ENCODE data around the gene FAM9C.

FAM9C gene

DNA sequence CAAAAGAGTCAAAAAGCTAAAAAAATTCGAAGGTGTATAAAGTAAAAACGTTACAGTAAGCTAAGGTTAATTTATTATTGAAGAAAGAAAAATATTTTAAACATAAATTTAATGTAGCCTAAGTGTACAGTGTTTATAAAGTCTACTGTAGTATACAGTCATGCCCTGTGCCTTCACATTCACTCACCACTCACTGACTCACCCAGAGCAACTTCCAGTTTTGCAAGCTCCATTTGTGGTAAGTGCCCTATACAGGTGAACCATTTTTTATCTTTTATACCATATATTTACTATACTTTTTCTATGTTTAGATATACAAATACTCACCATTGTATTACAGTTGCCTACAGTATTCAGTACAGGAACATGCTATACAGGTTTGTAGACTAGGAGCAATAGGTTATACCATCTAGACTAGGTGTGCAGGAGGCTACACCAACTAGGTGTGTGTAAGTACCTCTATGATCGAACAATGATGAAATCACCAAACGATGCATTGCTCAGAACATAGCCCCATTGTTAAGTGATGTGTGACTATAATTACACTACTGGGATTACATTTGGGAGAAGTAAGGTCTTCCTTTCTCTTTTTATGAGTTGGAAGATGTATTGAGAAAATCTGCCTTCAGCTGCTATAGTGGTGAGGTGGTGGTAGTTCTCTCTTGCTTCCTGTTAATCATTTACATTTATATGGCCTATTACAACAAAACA is 42.3 kb downstream of the FAM9C start:
- DNase-seq = no peak

DNA sequence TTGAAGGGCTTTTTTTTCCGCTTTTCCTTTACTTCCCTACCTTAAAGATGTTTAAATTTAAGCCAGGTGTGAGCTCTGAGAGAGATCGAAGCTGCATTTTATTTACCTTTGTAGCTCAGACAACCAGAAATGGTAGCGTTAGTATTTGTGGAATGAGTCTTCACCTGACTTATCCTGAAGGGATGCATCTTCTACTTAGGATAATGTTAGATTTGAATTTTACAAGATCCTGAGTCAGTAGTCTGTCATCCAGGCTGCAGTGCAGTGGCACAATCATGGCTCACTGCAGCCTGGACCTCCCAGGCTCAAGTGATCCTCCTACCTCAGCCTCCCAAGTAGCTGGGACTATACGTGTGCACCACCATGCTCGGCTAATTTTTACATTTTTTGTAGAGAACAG is 43.3 kb downstream of the FAM9C start:
- no peak for DNase-seq

DNA sequence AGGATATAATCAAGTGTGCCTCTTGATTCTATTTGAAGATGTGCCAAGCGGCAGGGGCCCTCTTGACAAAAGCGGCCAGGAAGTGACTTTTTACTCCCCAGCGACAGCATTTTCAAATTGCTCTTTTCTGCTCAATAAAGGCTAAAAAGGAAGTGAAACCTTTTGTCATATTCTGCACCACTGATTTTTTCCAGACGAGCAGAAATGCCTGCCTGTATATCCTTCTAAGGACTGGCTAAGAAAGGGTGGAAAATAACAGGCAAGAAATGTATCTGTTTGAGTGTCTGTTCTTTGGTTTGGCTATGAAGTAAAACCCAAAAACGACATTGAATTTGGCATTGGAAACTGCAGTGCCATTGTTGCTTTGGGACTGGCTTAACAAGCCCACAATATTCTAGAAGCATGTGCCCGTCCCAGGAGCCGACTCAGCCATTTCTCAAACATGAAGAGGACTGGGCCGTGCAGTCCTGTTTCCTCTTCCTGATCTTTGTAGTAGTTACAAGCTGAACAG is 44.1 kb downstream of the FAM9C start:
- no peak for DNase-seq

DNA sequence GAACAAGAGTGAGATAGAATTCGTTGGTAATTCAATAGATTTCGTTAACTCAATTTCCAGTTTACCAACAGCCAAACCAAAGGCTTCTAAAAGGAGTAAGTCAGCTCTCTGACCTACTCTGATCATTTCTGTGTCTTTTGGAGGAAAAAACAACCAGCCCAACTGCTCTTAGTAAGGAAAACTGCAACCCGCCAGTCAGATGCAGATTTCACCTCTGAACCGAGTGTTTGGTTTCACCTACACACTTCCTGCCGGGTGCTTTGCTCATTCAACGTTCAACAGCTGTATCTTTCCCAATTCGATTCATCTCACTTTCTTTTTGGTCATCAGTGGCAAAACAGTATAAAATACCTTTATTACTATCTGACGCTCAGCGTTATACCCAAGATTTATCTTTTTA is 45.0 kb downstream of the FAM9C start:
- DNase-seq = no peak

DNA sequence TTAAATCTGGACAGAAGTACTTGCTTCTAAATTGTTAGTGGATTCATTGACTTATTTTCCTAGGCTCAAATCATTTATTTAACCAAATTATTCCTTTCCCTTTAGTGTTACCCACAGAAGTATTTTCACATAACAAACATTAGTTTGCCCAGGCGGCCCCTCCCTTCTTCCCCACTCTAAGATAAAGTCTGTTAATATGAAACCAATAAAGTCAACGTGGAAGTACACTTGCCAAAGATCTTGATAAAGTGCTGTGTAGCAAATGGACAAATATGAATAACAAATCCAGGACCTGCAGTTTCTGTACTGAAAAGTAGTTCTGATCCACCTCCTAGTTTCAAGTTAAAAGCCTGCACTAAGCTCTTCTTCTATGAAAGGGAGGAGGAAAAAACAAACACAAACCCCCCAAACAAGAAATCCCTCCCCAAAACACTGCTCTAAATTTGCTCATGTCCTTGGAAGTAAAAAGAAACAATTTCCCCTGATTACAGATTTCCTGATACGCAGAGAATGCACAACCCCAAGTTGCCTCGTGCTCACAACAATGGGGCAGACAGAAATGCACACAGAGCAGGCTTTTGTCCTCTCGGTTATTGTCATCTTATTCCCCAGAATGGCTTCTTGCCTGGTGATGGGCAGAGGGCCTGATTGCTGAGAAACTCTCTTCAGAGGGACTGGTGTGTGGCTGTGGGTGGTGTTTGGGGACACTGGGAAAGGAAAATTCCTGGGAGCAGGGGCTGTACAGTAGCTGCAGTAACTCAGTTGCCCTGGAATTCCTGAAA is 46.3 kb downstream of the FAM9C start:
- DNase-seq = no peak

DNA sequence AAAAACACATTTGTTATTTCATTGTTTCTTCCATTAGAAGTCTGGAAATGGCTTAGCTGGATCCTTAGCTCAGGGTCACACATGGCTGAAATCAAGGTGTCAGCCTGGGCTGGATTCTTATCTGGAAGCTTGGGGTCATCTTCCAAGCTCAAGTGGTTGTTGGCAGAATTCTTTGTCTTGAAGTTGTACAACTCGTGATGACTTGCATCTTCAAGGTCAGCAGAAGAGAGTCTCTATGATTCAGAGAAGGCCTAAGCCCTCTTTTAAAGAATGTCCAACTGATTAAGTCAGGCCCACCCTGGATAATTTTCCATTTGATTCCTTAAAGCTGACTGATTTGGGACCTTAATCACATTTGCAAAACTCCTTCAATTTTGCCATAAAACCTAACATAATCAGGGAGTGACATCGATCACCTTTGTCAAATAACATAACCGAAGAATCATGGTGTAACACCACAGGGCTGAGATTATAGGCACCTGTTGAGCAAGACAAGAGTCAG is 47.4 kb downstream of the FAM9C start:
- no peak for DNase-seq

DNA sequence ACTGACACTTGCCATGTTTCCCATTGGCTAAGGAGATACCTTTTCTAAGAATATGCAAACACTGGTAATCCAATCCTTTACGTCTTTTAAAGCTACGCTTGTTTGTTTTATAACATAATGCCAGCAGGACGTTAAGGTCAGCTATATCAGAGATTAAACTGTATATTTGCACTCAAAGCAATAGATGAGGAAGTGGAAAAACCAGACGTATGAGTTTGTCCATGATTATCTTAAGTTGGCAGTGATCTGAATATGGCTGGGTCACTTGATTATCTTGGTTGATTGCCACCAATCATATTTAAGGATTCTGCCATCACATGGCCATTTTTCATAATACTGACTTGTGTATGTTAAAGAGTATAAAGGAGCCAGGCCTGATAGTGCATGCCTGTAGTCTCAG is 50.1 kb downstream of the FAM9C start:
- DNase-seq = peak; percentile 26

DNA sequence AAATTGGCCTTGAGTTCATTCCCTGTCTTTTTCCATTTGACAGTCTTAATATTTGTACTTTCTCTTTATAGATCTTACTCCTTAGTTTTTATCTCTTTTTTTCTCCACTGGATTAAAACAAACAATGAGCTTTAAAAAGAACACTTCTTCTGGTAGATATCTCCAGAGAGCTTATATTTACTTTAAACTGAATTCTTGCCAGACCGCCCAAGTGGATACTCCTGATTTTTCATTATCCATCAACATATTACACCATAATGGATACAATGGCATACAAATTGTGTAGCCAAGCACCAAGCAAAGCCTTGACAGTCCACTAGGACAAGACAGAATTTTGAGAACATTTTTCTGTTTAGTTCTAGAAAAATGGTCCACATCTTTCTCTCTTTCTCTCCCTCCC is 50.6 kb downstream of the FAM9C start:
- no peak for DNase-seq

DNA sequence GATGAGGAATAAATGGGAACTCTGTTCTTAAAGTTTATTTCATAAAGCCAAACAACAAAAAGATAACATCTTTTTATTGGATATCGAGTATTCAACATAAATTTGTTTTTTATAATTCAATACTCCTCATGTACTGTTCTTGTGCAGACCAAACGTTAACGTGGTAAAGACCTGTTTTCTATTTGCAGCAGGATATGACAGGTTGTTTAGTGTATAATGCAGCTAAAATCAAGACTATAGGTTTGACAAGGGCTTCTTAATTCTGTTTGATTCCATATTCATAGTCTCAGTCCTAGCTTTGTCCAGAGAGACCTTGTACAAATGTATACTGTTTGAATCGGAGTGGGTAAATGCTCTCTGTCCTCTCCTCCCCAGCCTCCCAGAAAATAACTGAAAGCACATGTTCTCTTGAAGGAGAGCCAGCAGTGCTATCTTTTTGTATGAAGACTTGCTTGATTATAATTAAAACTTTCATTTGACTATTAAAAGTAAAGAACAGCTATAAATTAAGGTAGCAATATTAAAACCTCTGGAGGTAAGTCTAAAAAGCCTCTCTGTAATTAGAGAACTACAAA is 51.8 kb downstream of the FAM9C start:
- no peak for DNase-seq

DNA sequence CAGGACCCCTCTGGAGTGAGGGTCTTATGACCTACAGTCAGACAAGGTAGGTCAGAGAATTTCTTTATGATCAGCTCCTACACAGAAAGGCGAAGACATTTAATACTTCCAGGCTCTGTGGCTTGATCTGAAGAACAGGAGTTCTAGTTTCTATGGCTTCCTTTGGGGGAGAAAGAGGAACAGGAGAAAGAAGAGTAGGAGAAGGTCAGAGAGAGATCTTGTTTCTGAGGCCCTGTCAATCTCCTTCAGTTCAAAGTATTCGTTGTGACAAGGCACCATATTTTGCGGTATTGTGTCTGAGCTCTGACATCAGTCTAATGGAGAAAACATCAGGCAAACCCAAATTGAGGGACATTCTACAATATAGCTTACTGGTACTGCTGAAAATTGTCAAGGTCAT is 52.8 kb downstream of the FAM9C start:
- DNase-seq = no peak

DNA sequence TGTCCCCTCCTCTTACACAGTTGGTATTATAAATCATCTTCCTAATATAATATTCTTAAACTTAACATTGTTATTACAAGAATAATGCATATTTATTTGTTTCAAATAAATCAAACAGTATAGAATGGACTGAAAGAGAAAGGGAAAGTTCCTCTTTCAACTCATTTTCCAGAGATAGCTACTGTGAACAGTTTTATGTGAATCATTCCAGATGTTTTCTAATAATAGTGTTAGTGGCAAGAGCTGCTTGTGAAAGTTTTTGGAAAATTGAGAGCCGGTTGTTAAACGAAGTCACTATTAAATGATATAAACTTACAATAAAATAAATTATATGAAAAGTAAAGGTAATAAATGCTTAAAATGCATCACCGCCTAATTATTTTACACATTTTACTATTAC is 55.0 kb downstream of the FAM9C start:
- DNase-seq = no peak

DNA sequence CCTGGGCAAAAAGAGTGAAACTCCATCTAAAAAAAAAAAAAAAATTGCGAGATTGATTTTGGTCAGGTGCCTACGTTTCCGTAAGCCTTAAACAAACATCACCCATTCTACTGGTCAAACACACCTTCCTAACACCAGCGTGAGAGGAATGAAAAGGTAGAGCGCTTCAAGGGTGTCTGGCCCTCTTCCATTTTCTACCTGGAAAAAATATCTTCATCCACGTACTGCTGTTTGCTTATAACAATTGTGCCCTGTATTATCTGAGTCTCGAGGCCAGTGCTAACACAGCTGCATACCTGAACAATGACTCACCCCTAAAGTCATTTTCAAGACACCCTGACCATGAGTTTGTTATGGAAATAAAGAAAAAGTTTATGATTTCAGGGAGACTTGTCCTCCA is 55.6 kb downstream of the FAM9C start:
- DNase-seq = no peak

DNA sequence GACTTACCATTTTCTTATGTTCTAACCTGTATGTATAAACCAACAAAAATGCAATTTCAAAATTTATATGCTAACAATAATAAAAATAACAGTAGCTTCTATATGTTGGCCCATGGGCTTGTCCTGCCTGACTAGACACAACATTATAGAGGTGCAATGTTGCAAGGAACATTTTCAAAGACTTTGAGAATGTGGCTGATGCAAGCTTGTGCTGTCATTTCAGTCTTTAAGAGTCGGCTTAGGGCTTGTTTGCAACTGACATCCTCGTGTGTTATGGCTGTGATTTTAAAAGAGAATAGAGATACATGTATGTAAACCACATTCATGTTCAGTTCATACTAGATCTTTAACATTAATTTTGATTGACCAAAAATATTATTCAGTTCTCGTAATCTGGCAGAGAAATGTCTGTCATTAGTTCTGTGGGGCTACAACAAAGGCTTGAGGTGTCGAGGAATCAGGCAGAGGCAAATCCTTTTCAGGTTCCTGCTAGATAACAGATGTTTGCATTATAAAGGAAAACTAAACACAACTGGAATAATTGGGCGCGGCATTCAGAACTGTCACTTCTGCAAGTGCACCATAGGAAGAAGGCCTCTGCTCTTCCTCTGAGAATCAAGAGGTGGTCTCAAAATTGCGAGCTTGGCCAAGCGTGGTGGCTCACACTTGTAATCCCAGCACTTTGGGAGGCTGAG is 56.4 kb downstream of the FAM9C start:
- DNase-seq = no peak

DNA sequence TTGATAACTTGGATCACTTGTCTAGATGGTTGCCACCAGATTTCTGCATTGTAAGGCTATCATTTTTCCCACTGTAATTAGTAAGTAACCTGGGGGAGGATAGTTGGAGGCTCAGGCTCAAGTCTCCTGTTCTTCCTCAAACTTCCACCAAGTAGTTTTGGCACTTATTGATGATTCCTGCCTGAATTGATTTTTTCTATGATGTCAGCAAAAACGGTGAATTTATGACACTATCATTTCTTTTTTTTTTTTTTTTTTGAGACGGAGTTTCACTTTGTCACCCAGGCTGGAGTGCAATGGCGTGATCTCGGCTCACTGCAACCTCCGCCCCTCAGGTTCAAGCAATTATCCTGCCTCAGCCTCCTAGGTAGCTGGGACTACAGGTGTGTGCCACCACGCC is 57.1 kb downstream of the FAM9C start:
- no peak for DNase-seq

DNA sequence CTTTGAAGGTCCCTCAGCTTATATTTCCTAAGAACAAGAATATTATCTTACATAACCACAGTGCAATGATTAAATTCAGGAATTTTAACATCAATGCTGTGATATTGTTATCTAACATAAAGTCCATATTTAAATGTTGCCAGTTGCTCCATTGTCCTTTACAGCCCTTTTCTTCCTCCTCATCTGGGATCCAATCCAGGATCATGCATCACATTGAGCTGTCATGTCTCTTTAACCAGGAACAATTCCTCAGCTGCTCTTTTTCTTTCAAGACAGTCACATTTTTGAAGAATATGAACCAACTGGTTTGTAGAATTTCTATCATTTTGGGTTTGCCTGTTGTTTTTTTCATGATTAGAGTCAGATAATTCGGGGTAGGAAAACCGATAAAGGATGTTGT is 57.5 kb downstream of the FAM9C start:
- no peak for DNase-seq

DNA sequence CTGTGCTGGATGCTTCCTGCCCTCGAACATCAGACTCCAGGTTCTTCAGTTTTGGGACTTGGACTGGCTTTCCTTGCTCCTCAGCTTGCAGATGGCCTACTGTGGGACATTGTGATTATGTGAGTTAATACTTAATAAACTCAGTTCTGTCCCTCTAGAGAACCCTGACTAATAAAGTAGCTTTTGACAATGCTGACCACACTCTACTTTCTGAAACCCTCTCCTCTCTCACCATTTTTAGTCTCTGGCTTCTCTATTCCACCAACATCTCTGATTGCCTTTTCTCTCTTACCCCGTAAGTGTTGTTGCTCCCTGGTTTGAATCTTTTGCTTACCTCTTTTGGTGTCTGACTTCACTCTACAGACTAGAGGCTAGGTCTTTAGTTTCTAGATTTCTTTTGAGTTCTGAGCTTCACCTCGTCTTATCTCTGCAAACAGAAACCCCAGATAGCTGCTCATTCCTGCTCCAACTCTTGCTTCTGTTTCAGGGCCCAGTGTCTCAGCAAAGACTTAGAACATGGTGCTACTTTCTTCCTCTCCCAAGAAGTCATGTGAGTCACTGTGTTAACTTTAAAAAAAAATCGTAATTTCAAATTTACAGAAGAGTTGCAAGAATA is 58.1 kb downstream of the FAM9C start:
- DNase-seq = peak; percentile 38

Data from hematopoietic multipotent progenitor cell treated with erythropoietin and hydrocortisone succinate and interleukin-3 and kit ligand, for 6 days (in vitro differentiated cells).